SK-N-SH (cell line): ENCODE results near the gene SIM1. TPM values are rescaled to one million over a fixed set of nuclear protein-coding genes. Genes with fewer than 3 reads are reported as not detected.

ENCODE experiments used
- CTCF ChIA-PET: fragments of 300-600, 350-600 bp; formaldehyde crosslinking; extraction: SDS; loops from one replicate; lab custom pipeline; 2021; lab: Yijun Ruan, JAX
- POLR2A ChIA-PET: fragments of 350-600 bp; sonication (Branson Sonifier 250); formaldehyde crosslinking; extraction: SDS; loops from one replicate; lab custom pipeline; 2020; ENCODE audit warnings: antibody characterized with exemption, inconsistent platforms; lab: Yijun Ruan, JAX
- DNase-seq: peaks from one replicate; pipeline ENCODE4 v3.0.0; 2012
- H2AFZ ChIP-seq: fragments of 200-600 bp; sonication (generic); 2 replicates; pipeline ENCODE4 v1.8.1; 2016; ENCODE audit warnings: antibody characterized with exemption, mild to moderate bottlenecking, low read depth
- H3F3A ChIP-seq: fragments of 200-600 bp; sonication (generic); replicated peaks from 2 replicates; pipeline ENCODE3; 2016; ENCODE audit warnings: antibody characterized with exemption, mild to moderate bottlenecking; ENCODE audit not compliant: insufficient read depth
- H3K27ac ChIP-seq, 2 experiments: fragments of 200-500 bp in 1 of 2; fragments of 200-600 bp in 1 of 2; sonication (Bioruptor generic) in 1 of 2; sonication (generic), shearing (Covaris generic) in 1 of 2; 2 replicates each; pipeline versions ENCODE4 v1.5.1 to v1.6.1; 2014 to 2016; ENCODE audit warnings: low read depth in 2 of 2, inconsistent platforms in 1 of 2, low read length in 1 of 2, mild to moderate bottlenecking in 1 of 2, mixed read lengths in 1 of 2
- H3K27me3 ChIP-seq: fragments of 200-600 bp; sonication (generic), shearing (Covaris generic); 2 replicates; pipeline ENCODE4 v1.6.1; 2016; ENCODE audit warnings: mixed run types; ENCODE audit not compliant: insufficient read depth
- H3K36me3 ChIP-seq, 2 experiments: fragments of 200-500 bp in 1 of 2; fragments of 200-600 bp in 1 of 2; sonication (Bioruptor generic) in 1 of 2; sonication (generic) in 1 of 2; replicated peaks in 1 of 2; 2 replicates each; pipeline versions ENCODE3 to v1.5.1; 2014 to 2016; ENCODE audit warnings: low read length in 1 of 2, mild to moderate bottlenecking in 1 of 2; ENCODE audit not compliant: insufficient read depth in 2 of 2, control insufficient read depth in 1 of 2
- H3K4me1 ChIP-seq, 2 experiments: fragments of 200-500 bp in 1 of 2; fragments of 200-600 bp in 1 of 2; sonication (Bioruptor generic) in 1 of 2; sonication (generic), shearing (Covaris generic) in 1 of 2; 2 replicates each; pipeline versions ENCODE4 v1.5.1 to v1.6.1; 2014 to 2016; ENCODE audit warnings: low read depth in 1 of 2, low read length in 1 of 2, mixed run types in 1 of 2; ENCODE audit not compliant: insufficient read depth in 2 of 2, control insufficient read depth in 1 of 2
- H3K4me2 ChIP-seq: fragments of 200-600 bp; sonication (generic), shearing (Covaris generic); 2 replicates; pipeline ENCODE4 v1.6.1; 2017; ENCODE audit warnings: mixed run types
- H3K4me3 ChIP-seq, 2 experiments: fragments of 200-500 bp in 1 of 2; fragments of 200-600 bp in 1 of 2; sonication (Bioruptor generic) in 1 of 2; sonication (generic), shearing (Covaris generic) in 1 of 2; 2 replicates each; pipeline versions ENCODE4 v1.5.1 to v1.8.1; 2014 to 2016; ENCODE audit warnings: low read depth in 2 of 2, inconsistent platforms in 1 of 2, low read length in 1 of 2, mild to moderate bottlenecking in 1 of 2, mixed read lengths in 1 of 2, moderate library complexity in 1 of 2
- H3K79me2 ChIP-seq: fragments of 200-600 bp; sonication (generic); 2 replicates; pipeline ENCODE4 v1.8.1; 2017; ENCODE audit warnings: mild to moderate bottlenecking; ENCODE audit not compliant: insufficient read depth
- H3K9ac ChIP-seq: fragments of 200-600 bp; sonication (generic); 2 replicates; pipeline ENCODE4 v1.6.1; 2017; ENCODE audit warnings: mixed run types
- H3K9me2 ChIP-seq: fragments of 200-600 bp; sonication (generic); 2 replicates; pipeline ENCODE4 v1.6.1; 2017; ENCODE audit warnings: mixed run types
- H3K9me3 ChIP-seq: fragments of 200-600 bp; sonication (generic); 2 replicates; pipeline ENCODE4 v1.6.1; 2017; ENCODE audit warnings: mixed run types, mild to moderate bottlenecking, moderate library complexity
- H4K20me1 ChIP-seq: fragments of 200-600 bp; sonication (generic); 2 replicates; pipeline ENCODE4 v1.6.1; 2017; ENCODE audit warnings: mild to moderate bottlenecking, mixed run types; ENCODE audit not compliant: insufficient read depth
- CHD2 ChIP-seq: fragments of 150-350 bp; IDR thresholded peaks from 2 replicates; pipeline ENCODE4 v1.6.1; 2018; ENCODE audit warnings: low read length; ENCODE audit not compliant: partially characterized antibody
- ELF1 ChIP-seq: IDR thresholded peaks from 2 replicates; pipeline ENCODE4 v1.4.0; 2012
- EP300 ChIP-seq, 2 experiments: IDR thresholded peaks; 2 replicates each; pipeline versions ENCODE4 v1.4.0 to v1.6.1; 2012; ENCODE audit warnings: borderline replicate concordance in 1 of 2, low read depth in 1 of 2, low read length in 1 of 2
- EZH2phosphoT487 ChIP-seq: fragments of 200-600 bp; sonication (generic); IDR thresholded peaks from 2 replicates; pipeline ENCODE4 v1.6.1; 2017; ENCODE audit warnings: low read depth, mixed run types, mild to moderate bottlenecking, antibody characterized with exemption, moderate library complexity, borderline replicate concordance
- FOSL2 ChIP-seq: IDR thresholded peaks from 2 replicates; pipeline ENCODE4 v1.4.0; 2012; ENCODE audit warnings: low read depth, mild to moderate bottlenecking, moderate library complexity, borderline replicate concordance
- GABPA ChIP-seq: IDR thresholded peaks from 2 replicates; pipeline ENCODE4 v1.4.0; 2012; ENCODE audit warnings: low read depth, mild to moderate bottlenecking
- GATA2 ChIP-seq: sonication (generic); formaldehyde crosslinking; IDR thresholded peaks from 2 replicates; pipeline ENCODE4 v1.5.0; 2020; ENCODE audit warnings: mild to moderate bottlenecking, missing genetic modification reagents
- MAX ChIP-seq: IDR thresholded peaks from 2 replicates; pipeline ENCODE4 v1.4.0; 2012; ENCODE audit warnings: low read depth
- MXI1 ChIP-seq: IDR thresholded peaks from 2 replicates; pipeline ENCODE4 v1.6.1; 2012; ENCODE audit warnings: mild to moderate bottlenecking, low read depth, low read length, improper control_type of control experiment
- NFIC ChIP-seq: IDR thresholded peaks from 2 replicates; pipeline ENCODE4 v1.4.0; 2012; ENCODE audit warnings: borderline replicate concordance
- POLR2AphosphoS5 ChIP-seq: IDR thresholded peaks from 2 replicates; pipeline ENCODE4 v1.6.1; 2012; ENCODE audit warnings: low read depth, low read length
- RAD21 ChIP-seq: IDR thresholded peaks from 2 replicates; pipeline ENCODE4 v1.6.1; 2012; ENCODE audit warnings: mild to moderate bottlenecking, low read length
- RXRA ChIP-seq: IDR thresholded peaks from 2 replicates; pipeline ENCODE4 v1.4.0; 2012; ENCODE audit warnings: low read depth, mild to moderate bottlenecking, borderline replicate concordance
- SIN3A ChIP-seq: IDR thresholded peaks from 2 replicates; pipeline ENCODE4 v1.6.1; 2012; ENCODE audit warnings: low read depth, mild to moderate bottlenecking, low read length, moderate library complexity, borderline replicate concordance
- TAF1 ChIP-seq: IDR thresholded peaks from 2 replicates; pipeline ENCODE4 v1.6.1; 2012; ENCODE audit warnings: low read depth, mild to moderate bottlenecking, low read length, moderate library complexity, borderline replicate concordance
- TCF12 ChIP-seq: IDR thresholded peaks from 2 replicates; pipeline ENCODE4 v1.4.0; 2012
- TEAD4 ChIP-seq: IDR thresholded peaks from 2 replicates; pipeline ENCODE4 v1.4.0; 2012; ENCODE audit warnings: mild to moderate bottlenecking, borderline replicate concordance; ENCODE audit not compliant: insufficient read depth
- USF1 ChIP-seq: IDR thresholded peaks from 2 replicates; pipeline ENCODE4 v1.4.0; 2012; ENCODE audit warnings: low read depth, borderline replicate concordance
- USF2 ChIP-seq: fragments of 150-350 bp; IDR thresholded peaks from 2 replicates; pipeline ENCODE4 v1.6.1; 2017; ENCODE audit warnings: antibody characterized with exemption, low read length, low read depth, borderline replicate concordance
- YY1 ChIP-seq: IDR thresholded peaks from 2 replicates; pipeline ENCODE4 v1.4.0; 2012; ENCODE audit warnings: low read depth, mild to moderate bottlenecking
- WGBS: methylation state at CpG from one replicate; pipeline ENCODE4 v1.1.6; 2017; ENCODE audit warnings: low lambda C conversion rate; 5-methylcytosine and 5-hydroxymethylcytosine counted together
- polyA plus RNA-seq, 3 experiments: library from polyadenylated mRNA; depleted of rRNA; stranded (reverse); fragments of >200 nt; gene quantifications; 2 replicates each; pipeline ENCODE4 v1.2.3, GENCODE V29; 2012
- TF ChIP-seq, protein P1 (sequence below): fragments of 200-600 bp; sonication (generic); IDR thresholded peaks from 2 replicates; pipeline ENCODE4 v1.6.1; 2017; ENCODE audit warnings: antibody characterized with exemption, mild to moderate bottlenecking, moderate library complexity

SIM1 gene
- polyA plus RNA-seq, 1 of the 3 experiments (the other 2 are of a cell fraction) = not detected

GRCh38 chr6:100343316-100344077 is 121.2 kb downstream of the SIM1 start:
- Histone ChIP-seq H3K27me3 (no peaks in the 10 kb centered on the region), H3K4me1 (peaks cover 0 to 31% of the 10 kb centered on the region in 2 experiments; a peak in 2 of 4 replicates), H3K9me2 (no peaks in the 10 kb centered on the region), H2AFZ (0 out of 2 replicates have a peak overlapping the region, but pooled peaks have one; percentile 30), H3K79me2 (no peaks in the 10 kb centered on the region), H3K27ac (peak overlapping the region in 1 of 2 experiments; percentile 88; a peak in 3 of 4 replicates), H3K4me2 (peak overlapping the region; percentile 14; the same call in 1 of the 2 replicates), H3K9me3 (no peaks in the 10 kb centered on the region), H3K36me3 (no peaks in the 10 kb centered on the region), H3K9ac (no peak overlapping the region), H3K4me3 (no peak overlapping the region), H3F3A (peaks cover 18% of the 10 kb centered on the region), H4K20me1 (no peaks in the 10 kb centered on the region)
- ChIA-PET CTCF (interaction anchor here (0.7 kb wide), 1 partner anchor 438 kb away, joined by 3 read pairs; no protein-coding TSS in a partner anchor), POLR2A (no interaction called here)
- 49% methylated on average over 4 of the region's 4 CpGs for WGBS
- no peak for DNase-seq
- TF ChIP-seq RXRA (no peak), TAF1 (no peak), RAD21 (no peak), SIN3A (no peak), POLR2AphosphoS5 (no peak), USF2 (no peak), CHD2 (no peak), TCF12 (no peak), ELF1 (no peak)

DNA sequence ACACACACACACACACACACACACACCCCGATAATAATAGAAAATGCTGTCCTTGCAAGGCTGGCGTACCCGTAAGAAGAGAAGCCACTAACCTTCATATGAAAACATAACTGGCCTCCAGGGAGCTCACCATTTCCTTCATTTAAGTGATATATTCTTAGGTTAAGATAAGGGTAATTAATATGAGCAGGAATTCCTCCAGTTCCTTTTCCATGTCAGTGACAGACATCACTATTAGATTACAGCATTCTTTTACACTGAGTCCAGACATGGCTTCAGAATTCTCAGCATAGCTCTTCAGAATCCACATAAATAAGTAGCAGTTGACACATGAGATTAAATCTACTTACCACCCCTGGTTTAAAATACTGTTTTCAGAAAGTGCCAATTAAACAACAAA is 121.9 kb downstream of the SIM1 start:
- Histone ChIP-seq H3K9ac (no peak overlapping the region), H2AFZ (no peak overlapping the region), H4K20me1 (no peaks in the 10 kb centered on the region), H3K79me2 (no peaks in the 10 kb centered on the region), H3K9me3 (no peaks in the 10 kb centered on the region), H3K36me3 (no peaks in the 10 kb centered on the region), H3F3A (peaks cover 15% of the 10 kb centered on the region), H3K9me2 (no peaks in the 10 kb centered on the region), H3K4me3 (no peak overlapping the region), H3K4me2 (peak overlapping the region; percentile 14; the same call in 1 of the 2 replicates), H3K27me3 (no peaks in the 10 kb centered on the region), H3K27ac (peak overlapping the region in 1 of 2 experiments; percentile 88; a peak in 2 of 4 replicates), H3K4me1 (peaks cover 0 to 29% of the 10 kb centered on the region in 2 experiments; a peak in 2 of 4 replicates)
- no peak for DNase-seq
- POLR2A ChIA-PET = no interaction called here
- CTCF ChIA-PET = interaction anchor here (0.7 kb wide), 1 partner anchor 438 kb away, joined by 3 read pairs; no protein-coding TSS in a partner anchor
- 16% methylated on average over 3 of the region's 3 CpGs for whole genome bisulfite sequencing
- TF ChIP-seq USF1 = no peak
- no peak for TF ChIP-seq YY1
- TF ChIP-seq USF2 = no peak
- peak; percentile 67 for TF ChIP-seq TCF12
- no peak for TF ChIP-seq TAF1
- TF ChIP-seq EP300 (IDR thresholded peaks at IDR 0.05; ENCODE audit: borderline replicate concordance in 1 of 2, low read depth in 1 of 2, low read length in 1 of 2) = peak in 1 of 2 experiments; percentile 64; a peak in 1 of 4 replicates
- no peak for TF ChIP-seq GABPA
- peak; percentile 59; the same call in 1 of the 2 replicates for TF ChIP-seq FOSL2
- TF ChIP-seq, protein P1, sequence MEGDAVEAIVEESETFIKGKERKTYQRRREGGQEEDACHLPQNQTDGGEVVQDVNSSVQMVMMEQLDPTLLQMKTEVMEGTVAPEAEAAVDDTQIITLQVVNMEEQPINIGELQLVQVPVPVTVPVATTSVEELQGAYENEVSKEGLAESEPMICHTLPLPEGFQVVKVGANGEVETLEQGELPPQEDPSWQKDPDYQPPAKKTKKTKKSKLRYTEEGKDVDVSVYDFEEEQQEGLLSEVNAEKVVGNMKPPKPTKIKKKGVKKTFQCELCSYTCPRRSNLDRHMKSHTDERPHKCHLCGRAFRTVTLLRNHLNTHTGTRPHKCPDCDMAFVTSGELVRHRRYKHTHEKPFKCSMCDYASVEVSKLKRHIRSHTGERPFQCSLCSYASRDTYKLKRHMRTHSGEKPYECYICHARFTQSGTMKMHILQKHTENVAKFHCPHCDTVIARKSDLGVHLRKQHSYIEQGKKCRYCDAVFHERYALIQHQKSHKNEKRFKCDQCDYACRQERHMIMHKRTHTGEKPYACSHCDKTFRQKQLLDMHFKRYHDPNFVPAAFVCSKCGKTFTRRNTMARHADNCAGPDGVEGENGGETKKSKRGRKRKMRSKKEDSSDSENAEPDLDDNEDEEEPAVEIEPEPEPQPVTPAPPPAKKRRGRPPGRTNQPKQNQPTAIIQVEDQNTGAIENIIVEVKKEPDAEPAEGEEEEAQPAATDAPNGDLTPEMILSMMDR = no peak
- TF ChIP-seq GATA2 (CRISPR knock-in tag) = no peak
- no peak for TF ChIP-seq MXI1
- TF ChIP-seq EZH2phosphoT487 = no peak
- no peak for TF ChIP-seq RAD21
- TF ChIP-seq NFIC = no peak
- TF ChIP-seq TEAD4 = peak; percentile 84
- TF ChIP-seq MAX = no peak
